Heart left ventricle (tissue), 16 donors: Measurements from ENCODE around the gene HGFAC. TPM values are rescaled to one million over a fixed set of nuclear protein-coding genes. Genes with fewer than 3 reads are reported as not detected.

Experiments
- ATAC-seq, 4 donors: fragments of 200-7000 bp; cut with Tn5 transposase; one replicate each; pipeline ENCODE4 v1.9.1; 2020 to 2022; ENCODE audit warnings: moderate library complexity in 4 of 4, mild to moderate bottlenecking in 3 of 4, moderate number of reproducible peaks in 1 of 4
- DNase-seq, 5 donors: peaks; one replicate each; pipeline ENCODE4 v3.0.0-alpha.2; 2020
- H3K27ac ChIP-seq, 12 donors: fragments of 200-600 bp; sonication (generic) in 4 of 12; one replicate each; pipeline versions ENCODE4 v1.5.0 to v1.8.0; 2016 to 2022; ENCODE audit warnings: mild to moderate bottlenecking in 2 of 12
- H3K27me3 ChIP-seq, 9 donors: fragments of 200-600 bp; sonication (generic) in 2 of 9; one replicate each; pipeline versions ENCODE4 v1.5.1 to v1.8.0; 2016 to 2022; ENCODE audit warnings: mild to moderate bottlenecking in 3 of 9
- H3K36me3 ChIP-seq, 9 donors: fragments of 200-600 bp; sonication (generic) in 2 of 9; one replicate each; pipeline versions ENCODE4 v1.5.0 to v1.8.0; 2018 to 2022; ENCODE audit warnings: mild to moderate bottlenecking in 2 of 9
- H3K4me1 ChIP-seq, 12 donors: fragments of 200-600 bp; sonication (generic) in 4 of 12; one replicate each; pipeline versions ENCODE4 v1.5.0 to v1.8.0; 2016 to 2022; ENCODE audit warnings: mild to moderate bottlenecking in 3 of 12
- H3K4me3 ChIP-seq, 12 donors: fragments of 200-600 bp; sonication (generic) in 4 of 12; one replicate each; pipeline versions ENCODE4 v1.5.0 to v1.8.0; 2017 to 2022; ENCODE audit warnings: mild to moderate bottlenecking in 9 of 12, moderate library complexity in 4 of 12
- H3K9me3 ChIP-seq, 12 donors: fragments of 200-600 bp; sonication (generic) in 4 of 12; one replicate each; pipeline versions ENCODE4 v1.5.0 to v1.8.0; 2016 to 2022; ENCODE audit warnings: mild to moderate bottlenecking in 1 of 12
- POLR2A ChIP-seq, 2 donors: fragments of 450-650 bp; IDR thresholded peaks; one replicate each; pipeline ENCODE4 v1.6.1; 2017; ENCODE audit warnings: antibody characterized with exemption in 2 of 2, mild to moderate bottlenecking in 2 of 2, moderate library complexity in 2 of 2
- WGBS, 4 donors: extraction: QIAGEN DNeasy Blood & Tissue Kit in 2 of 4; methylation state at CpG; one replicate each; pipeline versions ENCODE4 v1.1.5 to v1.1.7; 2013 to 2018; 5-methylcytosine and 5-hydroxymethylcytosine counted together
- intact Hi-C, 10 donors: fragments of 100-400 bp; cut with DNase I; formaldehyde crosslinking; loops; one replicate each; pipeline versions ENCODE4 v1.11.1 to v1.14.2; 2022
- polyA plus RNA-seq, 2 donors: library from polyadenylated mRNA; stranded (reverse); fragments of 200-250 nt; gene quantifications; one replicate each; pipeline ENCODE4 v1.2.3, GENCODE V29; 2013
- total RNA-seq, 9 donors: library from RNA; depleted of rRNA in 2 of 9; stranded (reverse); fragments of >200 nt in 2 of 9; fragmentation: NEBNext Ultra II Directional in 3 of 9; extraction: Animal tissue kit (Norgen Biotek cat#: 25700) in 3 of 9; gene quantifications; one replicate each; pipeline versions ENCODE4 v1.1.0 to v1.2.4, GENCODE V29; 2016 to 2023
- TF ChIP-seq, protein P1 (sequence below), 12 donors: fragments of 200-600 bp; sonication (generic) in 4 of 12; IDR thresholded peaks; one replicate each; pipeline versions ENCODE4 v1.5.0 to v1.8.0; 2018 to 2022; ENCODE audit warnings: antibody characterized with exemption in 12 of 12, mild to moderate bottlenecking in 5 of 12
- donor health status: ischemic (EF 13 %, LVEDD 7.1; RV severe dilation, severe dysfunction).
- donor health status: healthy with polysubstance abuse.
- donor health status: DM: no; HTN: yes; CAD: no.
- donor health status: DM: no; HTN: no; CAD: no.
- donor health status: ischemic (EF 25% LVEDD 6.9; RV normal size, moderate dysfunction).
- donor health status: ischemic (EF 25% LVEDD 5.7; RV mildly dilated, moderate dysfunction).
- donor health status: healthy.
- donor health status: DM: yes; HTN: yes; CAD: no.
- donor health status: ischemic (EF 35%, LVEDD 5.7; RV mildly dilated, moderate dysfunction).
- donor health status: nonischemic (EF 11% LVEDD 7.7; RV severe dilation, severe dysfunction).
- donor health status: DM: yes; HTN: yes; CAD: no.
- donor health status: PGD.
- donor health status: ischemic (EF 29% LVEDD 5.4; RV normal size, mild dysfunction).
- donor health status: nonischemic (EF 23%, LVEDD 6.1; RV moderate dilation, normal function).

Gene HGFAC
- total and polyA plus RNA-seq, 11 donors = 0.11 to 0.73 (median 0.47) TPM; not detected in 4

DNA sequence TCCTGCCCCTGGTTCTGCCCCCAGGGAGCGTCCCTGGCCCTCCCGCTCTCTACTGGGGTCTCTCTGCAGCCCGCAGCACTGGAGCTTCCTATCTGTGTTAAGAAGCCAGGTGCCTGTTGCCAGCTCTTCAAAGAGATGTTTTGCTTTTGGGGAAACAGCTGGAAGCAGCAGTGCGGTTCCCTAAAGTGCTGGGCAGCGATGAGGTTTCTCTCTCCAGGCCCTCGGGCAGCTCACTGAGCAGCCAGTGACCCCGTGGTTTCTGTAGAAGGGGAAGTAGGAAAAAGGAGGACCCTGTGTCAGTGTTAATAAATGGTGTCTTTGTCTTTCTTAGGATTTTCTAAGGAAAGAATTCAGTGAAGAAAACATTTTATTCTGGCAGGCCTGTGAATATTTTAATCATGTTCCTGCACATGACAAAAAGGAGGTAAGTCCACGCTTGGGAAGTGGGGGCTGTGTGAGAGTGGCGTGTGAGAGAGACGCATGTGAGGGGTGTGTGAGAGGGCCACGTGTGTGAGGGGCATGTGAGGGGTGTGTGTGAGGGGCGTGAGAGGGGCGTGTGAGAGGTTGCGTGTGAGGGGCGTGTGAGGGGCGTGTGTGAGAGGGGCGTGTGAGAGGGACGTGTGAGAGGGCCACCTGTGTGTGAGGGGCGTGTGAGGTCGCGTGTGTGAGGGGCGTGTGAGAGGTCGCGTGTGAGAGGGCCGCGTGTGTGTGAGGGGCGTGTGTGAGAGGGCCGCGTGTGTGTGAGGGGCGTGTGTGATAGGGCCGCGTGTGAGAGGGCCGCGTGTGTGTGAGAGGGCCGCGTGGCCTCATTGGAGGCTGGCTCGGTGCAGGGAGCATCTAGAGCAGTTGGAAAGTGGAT lies 27.1 kb upstream of the HGFAC start:
- DNase-seq = peak in 2 of 5 donors; percentile 24 to 60

DNA sequence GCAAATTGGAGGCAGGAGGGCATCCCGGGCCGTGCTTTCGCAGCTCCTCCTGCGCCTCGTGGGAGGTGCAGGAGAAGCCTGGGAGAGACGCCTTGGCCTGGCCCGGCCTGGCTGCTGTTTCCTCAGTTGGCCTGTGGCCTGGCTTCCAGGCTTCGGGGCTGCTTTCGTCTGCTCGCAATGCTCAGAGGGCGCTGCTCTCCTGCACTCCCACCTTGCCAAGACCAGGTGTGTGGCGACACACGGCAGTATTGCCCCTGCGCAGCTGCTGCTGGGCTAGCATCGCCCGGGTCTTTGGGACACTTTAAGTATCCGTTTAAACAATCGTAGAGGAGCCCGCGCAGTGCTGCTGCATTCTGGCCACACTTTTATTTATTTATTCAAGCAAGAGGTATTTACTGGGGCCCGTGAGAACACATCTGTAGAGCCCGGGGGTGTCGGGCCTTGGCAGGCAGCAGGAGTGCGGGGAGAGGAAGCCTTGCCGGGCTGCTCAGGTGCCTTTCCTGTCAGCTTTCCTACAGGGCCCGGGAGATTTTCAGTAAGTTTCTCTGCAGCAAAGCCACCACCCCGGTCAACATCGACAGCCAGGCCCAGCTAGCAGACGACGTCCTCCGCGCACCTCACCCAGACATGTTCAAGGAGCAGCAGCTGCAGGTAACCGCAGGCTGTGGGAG lies 26.2 kb upstream of the HGFAC start:
- Histone ChIP-seq H3K9me3 (no peaks in the 10 kb centered on the region), H3K4me1 (peaks cover 0 to 5% (median 0%) of the 10 kb centered on the region in 12 donors), H3K27me3 (no peaks in the 10 kb centered on the region), H3K36me3 (peaks cover 0 to 41% (median 27%) of the 10 kb centered on the region in 9 donors), H3K27ac (no peak overlapping the region), H3K4me3 (no peak overlapping the region)
- WGBS, 4 donors = 91 to 95% (median 92%) methylated on average over 32 to 33 of the region's 33 CpGs
- DNase-seq (peak in 2 of 5 donors; percentile 13 to 60), ATAC-seq (no peak)
- TF ChIP-seq, protein P1, sequence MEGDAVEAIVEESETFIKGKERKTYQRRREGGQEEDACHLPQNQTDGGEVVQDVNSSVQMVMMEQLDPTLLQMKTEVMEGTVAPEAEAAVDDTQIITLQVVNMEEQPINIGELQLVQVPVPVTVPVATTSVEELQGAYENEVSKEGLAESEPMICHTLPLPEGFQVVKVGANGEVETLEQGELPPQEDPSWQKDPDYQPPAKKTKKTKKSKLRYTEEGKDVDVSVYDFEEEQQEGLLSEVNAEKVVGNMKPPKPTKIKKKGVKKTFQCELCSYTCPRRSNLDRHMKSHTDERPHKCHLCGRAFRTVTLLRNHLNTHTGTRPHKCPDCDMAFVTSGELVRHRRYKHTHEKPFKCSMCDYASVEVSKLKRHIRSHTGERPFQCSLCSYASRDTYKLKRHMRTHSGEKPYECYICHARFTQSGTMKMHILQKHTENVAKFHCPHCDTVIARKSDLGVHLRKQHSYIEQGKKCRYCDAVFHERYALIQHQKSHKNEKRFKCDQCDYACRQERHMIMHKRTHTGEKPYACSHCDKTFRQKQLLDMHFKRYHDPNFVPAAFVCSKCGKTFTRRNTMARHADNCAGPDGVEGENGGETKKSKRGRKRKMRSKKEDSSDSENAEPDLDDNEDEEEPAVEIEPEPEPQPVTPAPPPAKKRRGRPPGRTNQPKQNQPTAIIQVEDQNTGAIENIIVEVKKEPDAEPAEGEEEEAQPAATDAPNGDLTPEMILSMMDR (IDR thresholded peaks at IDR 0.05) = no peak
- no peak for TF ChIP-seq POLR2A (IDR thresholded peaks at IDR 0.05)
- intact Hi-C loops = no loop called here

More for the DNA sequence above, 27.1 kb upstream of the HGFAC start:
- Histone ChIP-seq H3K4me1 (peaks cover 0 to 5% (median 0%) of the 10 kb centered on the region in 12 donors), H3K4me3 (no peak overlapping the region), H3K36me3 (peaks cover 0 to 35% (median 24%) of the 10 kb centered on the region in 9 donors), H3K27me3 (no peaks in the 10 kb centered on the region), H3K9me3 (no peaks in the 10 kb centered on the region), H3K27ac (no peak overlapping the region)
- 89 to 93% (median 90%) methylated on average over 37 of the region's 37 CpGs for WGBS, 4 donors
- no peak for TF ChIP-seq POLR2A (IDR thresholded peaks at IDR 0.05)
- TF ChIP-seq, protein P1 (IDR thresholded peaks at IDR 0.05) = no peak
- intact Hi-C loops = no loop called here
- peak in 2 of 4 donors; percentile 11 to 21 for ATAC-seq

DNA sequence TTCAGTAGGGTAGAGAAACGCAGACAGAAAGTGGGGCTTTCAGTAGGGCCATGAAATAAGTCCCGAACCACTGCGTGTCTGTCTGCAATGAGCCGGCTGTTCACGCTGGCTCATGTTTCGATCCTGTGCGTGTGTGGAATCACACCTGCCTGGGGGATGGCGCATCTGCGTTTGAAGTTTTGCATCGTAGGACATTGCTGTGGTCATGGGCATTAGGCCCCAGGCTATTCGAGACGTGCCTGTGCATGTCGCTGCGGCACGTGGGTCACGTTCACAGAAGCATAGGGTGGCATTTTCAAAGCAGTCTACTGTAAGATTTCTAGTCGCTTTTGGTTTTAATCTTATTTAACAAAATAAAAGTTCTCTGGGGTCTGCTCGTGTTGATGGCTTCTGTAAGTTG lies 25.5 kb upstream of the HGFAC start:
- WGBS, 4 donors = 88 to 92% (median 90%) methylated on average over 18 of the region's 18 CpGs

More for the DNA sequence above, 25.5 kb upstream of the HGFAC start:
- Histone ChIP-seq H3K27me3 (no peaks in the 10 kb centered on the region), H3K9me3 (no peaks in the 10 kb centered on the region), H3K36me3 (peaks cover 0 to 41% (median 30%) of the 10 kb centered on the region in 9 donors), H3K4me1 (peaks cover 0 to 5% (median 0%) of the 10 kb centered on the region in 12 donors), H3K27ac (no peak overlapping the region), H3K4me3 (no peak overlapping the region)
- TF ChIP-seq POLR2A (IDR thresholded peaks at IDR 0.05) = no peak
- TF ChIP-seq, protein P1 (IDR thresholded peaks at IDR 0.05) = no peak
- DNase-seq (peak in 2 of 5 donors; percentile 14 to 31), ATAC-seq (no peak)
- intact Hi-C loops = no loop called here
